ENCODE results near the gene C22orf39.
A peak's percentile ranks its signal among the peaks of the same experiment; 100 is the strongest.

C22orf39 gene

DNA sequence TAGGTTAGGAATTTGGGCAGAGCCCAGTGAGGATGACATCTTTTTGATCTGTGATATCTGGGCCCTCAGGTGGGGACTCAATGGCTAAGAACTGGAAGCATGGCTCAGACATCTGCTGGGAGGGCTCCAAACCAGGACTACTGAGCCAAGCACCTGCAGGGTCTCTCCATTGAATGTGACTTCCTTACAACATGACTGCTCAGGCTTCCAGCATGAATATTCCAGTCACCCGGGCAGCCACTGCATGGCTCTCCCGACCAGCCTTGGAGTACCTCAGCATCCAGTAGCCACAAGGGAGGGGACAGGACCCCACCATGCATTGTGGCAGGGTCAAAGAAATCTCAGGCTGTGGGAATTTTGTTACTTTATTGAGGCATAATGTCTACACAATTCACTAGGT lies 40.8 kb upstream of the C22orf39 start:
- ATAC-seq (ENCODE audit: insufficient read depth, low read depth) (no peak), DNase-seq (no peak)
- peaks cover 28% of the 10 kb centered on the region for H4K20me1 ChIP-seq (ENCODE audit: insufficient read depth, low read length)
- no peak overlapping the region for H3K27ac ChIP-seq (ENCODE audit: low read length)
- no peak overlapping the region for H3K9ac ChIP-seq (ENCODE audit: low read depth, low read length)
- TF ChIP-seq, protein P1, sequence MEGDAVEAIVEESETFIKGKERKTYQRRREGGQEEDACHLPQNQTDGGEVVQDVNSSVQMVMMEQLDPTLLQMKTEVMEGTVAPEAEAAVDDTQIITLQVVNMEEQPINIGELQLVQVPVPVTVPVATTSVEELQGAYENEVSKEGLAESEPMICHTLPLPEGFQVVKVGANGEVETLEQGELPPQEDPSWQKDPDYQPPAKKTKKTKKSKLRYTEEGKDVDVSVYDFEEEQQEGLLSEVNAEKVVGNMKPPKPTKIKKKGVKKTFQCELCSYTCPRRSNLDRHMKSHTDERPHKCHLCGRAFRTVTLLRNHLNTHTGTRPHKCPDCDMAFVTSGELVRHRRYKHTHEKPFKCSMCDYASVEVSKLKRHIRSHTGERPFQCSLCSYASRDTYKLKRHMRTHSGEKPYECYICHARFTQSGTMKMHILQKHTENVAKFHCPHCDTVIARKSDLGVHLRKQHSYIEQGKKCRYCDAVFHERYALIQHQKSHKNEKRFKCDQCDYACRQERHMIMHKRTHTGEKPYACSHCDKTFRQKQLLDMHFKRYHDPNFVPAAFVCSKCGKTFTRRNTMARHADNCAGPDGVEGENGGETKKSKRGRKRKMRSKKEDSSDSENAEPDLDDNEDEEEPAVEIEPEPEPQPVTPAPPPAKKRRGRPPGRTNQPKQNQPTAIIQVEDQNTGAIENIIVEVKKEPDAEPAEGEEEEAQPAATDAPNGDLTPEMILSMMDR (IDR thresholded peaks at IDR 0.05; ENCODE audit: borderline replicate concordance, extremely low read depth, low read length, poor library complexity, severe bottlenecking), result no peak
- no peak overlapping the region for H3K4me2 ChIP-seq (ENCODE audit: insufficient read depth, low read length)
- H3K4me1 ChIP-seq (ENCODE audit: insufficient read depth, low read length), result peaks cover 11% of the 10 kb centered on the region; the same call in 1 of the 2 replicates
- H3K79me2 ChIP-seq (ENCODE audit: insufficient read depth, low read length), result peaks cover 67% of the 10 kb centered on the region
- no peaks in the 10 kb centered on the region for H3K9me3 ChIP-seq (ENCODE audit: insufficient read depth, low read length, severe bottlenecking)
- H2AFZ ChIP-seq (ENCODE audit: low read depth, low read length), result no peak overlapping the region
- no peak overlapping the region for H3K4me3 ChIP-seq (ENCODE audit: low read depth in 1 of 2, low read length in 2 of 2)
- no peaks in the 10 kb centered on the region for H3K27me3 ChIP-seq (ENCODE audit: insufficient read depth, low read length, poor library complexity)
- H3K36me3 ChIP-seq (ENCODE audit: insufficient read depth, low read length), result peaks cover 92% of the 10 kb centered on the region

DNA sequence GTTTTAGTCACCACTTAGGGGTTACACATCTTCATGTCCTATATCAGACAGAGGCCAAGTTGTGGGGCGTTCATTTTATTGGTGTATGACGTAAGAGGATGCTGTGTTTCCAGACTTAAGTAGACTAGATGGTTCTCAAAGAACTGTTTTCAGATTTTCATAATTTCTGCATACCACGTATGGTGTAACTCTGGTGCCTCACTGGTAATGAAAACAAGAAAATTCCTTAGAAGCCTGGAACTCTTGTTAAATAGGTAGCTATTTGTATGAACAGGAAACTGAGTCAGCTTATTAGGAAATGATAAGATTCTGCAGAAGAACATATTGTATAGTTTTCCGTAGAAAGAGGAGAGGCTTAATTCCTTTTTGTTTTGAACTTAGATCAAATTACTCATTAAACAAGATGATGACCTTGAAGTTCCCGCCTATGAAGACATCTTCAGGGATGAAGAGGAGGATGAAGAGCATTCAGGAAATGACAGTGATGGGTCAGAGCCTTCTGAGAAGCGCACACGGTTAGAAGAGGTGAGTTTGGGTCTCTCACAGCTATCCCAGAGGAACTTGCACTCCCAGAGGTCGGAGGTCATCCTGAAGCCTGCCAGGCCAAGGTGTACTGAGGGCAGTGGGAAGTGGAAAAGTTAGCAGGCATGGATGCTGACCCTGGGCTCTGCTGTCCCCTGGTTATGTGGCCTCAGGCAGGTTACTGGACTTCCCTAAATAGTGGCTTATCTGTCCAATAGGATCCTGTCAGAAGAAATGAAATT lies 36.2 kb upstream of the C22orf39 start:
- TF ChIP-seq, protein P1 (IDR thresholded peaks at IDR 0.05; ENCODE audit: borderline replicate concordance, extremely low read depth, low read length, poor library complexity, severe bottlenecking), result no peak
- Histone ChIP-seq H3K4me3 (ENCODE audit: low read depth in 1 of 2, low read length in 2 of 2) (no peak overlapping the region), H4K20me1 (ENCODE audit: insufficient read depth, low read length) (peaks cover 35% of the 10 kb centered on the region), H3K79me2 (ENCODE audit: insufficient read depth, low read length) (peaks cover 68% of the 10 kb centered on the region), H3K27ac (ENCODE audit: low read length) (no peak overlapping the region), H3K4me2 (ENCODE audit: insufficient read depth, low read length) (no peak overlapping the region), H3K9ac (ENCODE audit: low read depth, low read length) (no peak overlapping the region), H3K27me3 (ENCODE audit: insufficient read depth, low read length, poor library complexity) (no peaks in the 10 kb centered on the region), H2AFZ (ENCODE audit: low read depth, low read length) (no peak overlapping the region), H3K4me1 (ENCODE audit: insufficient read depth, low read length) (peaks cover 31% of the 10 kb centered on the region), H3K9me3 (ENCODE audit: insufficient read depth, low read length, severe bottlenecking) (no peaks in the 10 kb centered on the region), H3K36me3 (ENCODE audit: insufficient read depth, low read length) (peaks cover 76% of the 10 kb centered on the region)
- no peak for DNase-seq
- no peak for ATAC-seq (ENCODE audit: insufficient read depth, low read depth)

DNA sequence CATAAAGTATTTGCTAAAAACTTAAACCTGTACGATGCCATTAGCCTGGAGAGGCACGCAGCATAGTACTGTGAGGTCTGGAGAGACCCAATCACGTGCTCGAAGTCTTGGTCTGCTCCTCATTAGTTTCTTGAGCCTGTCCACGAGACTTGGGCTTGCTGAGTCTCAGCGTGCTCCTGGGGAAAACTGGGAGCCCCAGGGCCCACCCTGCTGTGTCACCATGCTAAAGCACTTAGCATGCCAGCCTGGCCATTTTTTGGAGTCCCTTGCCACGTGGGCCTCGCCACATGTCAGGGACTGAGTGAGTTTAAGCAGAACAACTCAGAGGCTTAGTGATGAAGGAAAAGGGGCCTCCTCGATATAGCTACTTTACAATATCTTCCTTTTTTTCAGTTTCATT lies 34.8 kb upstream of the C22orf39 start:
- Histone ChIP-seq H3K9me3 (ENCODE audit: insufficient read depth, low read length, severe bottlenecking) (no peaks in the 10 kb centered on the region), H3K27me3 (ENCODE audit: insufficient read depth, low read length, poor library complexity) (no peaks in the 10 kb centered on the region), H3K4me3 (ENCODE audit: low read depth in 1 of 2, low read length in 2 of 2) (no peak overlapping the region), H3K27ac (ENCODE audit: low read length) (no peak overlapping the region), H2AFZ (ENCODE audit: low read depth, low read length) (no peak overlapping the region), H3K4me2 (ENCODE audit: insufficient read depth, low read length) (peak overlapping the region; percentile 84; the same call in 1 of the 2 replicates), H3K4me1 (ENCODE audit: insufficient read depth, low read length) (peaks cover 41% of the 10 kb centered on the region), H3K36me3 (ENCODE audit: insufficient read depth, low read length) (peaks cover 64% of the 10 kb centered on the region), H3K79me2 (ENCODE audit: insufficient read depth, low read length) (peaks cover 73% of the 10 kb centered on the region), H4K20me1 (ENCODE audit: insufficient read depth, low read length) (peaks cover 42% of the 10 kb centered on the region), H3K9ac (ENCODE audit: low read depth, low read length) (no peak overlapping the region)
- TF ChIP-seq EZH2 (IDR thresholded peaks at IDR 0.05; ENCODE audit: borderline replicate concordance, low read depth, low read length, severe bottlenecking), result no peak
- TF ChIP-seq, protein P1 (IDR thresholded peaks at IDR 0.05; ENCODE audit: borderline replicate concordance, extremely low read depth, low read length, poor library complexity, severe bottlenecking), result no peak
- ATAC-seq (ENCODE audit: insufficient read depth, low read depth), result no peak
- no peak for DNase-seq
